ENCODE results near the gene TMPRSS15.

DNA sequence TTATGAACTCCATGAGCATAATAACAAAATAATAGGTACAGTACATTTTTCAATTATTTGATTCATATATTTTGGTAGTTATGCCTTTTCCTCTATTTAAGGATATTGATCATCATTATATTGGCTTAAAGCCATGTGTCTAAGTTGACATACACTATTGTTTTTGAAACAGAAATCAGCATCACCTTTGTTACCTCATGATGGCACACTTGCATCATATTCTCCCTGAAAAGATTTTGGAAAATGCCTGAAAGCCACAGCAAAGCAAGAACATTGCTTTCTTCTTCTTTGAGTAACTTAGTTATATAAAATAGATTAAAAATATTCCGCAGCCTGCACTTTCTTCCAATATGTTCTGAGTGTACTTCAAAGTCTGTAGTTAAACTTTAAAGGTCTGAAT, 33.3 kb downstream of the TMPRSS15 start:
- TF ChIP-seq CTCF (IDR thresholded peaks at IDR 0.05) (no peak), POLR2A (IDR thresholded peaks at IDR 0.05) (no peak)

Measured in adrenal gland (tissue), 5 donors.